HEK293 (cell line): ENCODE data around the gene ABTB2.

Source experiments
- CTCF ChIP-seq: fragments of 450-650 bp; formaldehyde crosslinking; IDR thresholded peaks from 2 replicates; pipeline ENCODE4 v1.5.1; 2016; ENCODE audit warnings: missing biosample characterization, missing genetic modification characterization
- REST ChIP-seq: fragments of 450-650 bp; formaldehyde crosslinking; IDR thresholded peaks from 2 replicates; pipeline ENCODE4 v1.5.1; 2016; ENCODE audit warnings: missing biosample characterization, missing genetic modification characterization
- ZBTB17 ChIP-seq: fragments of 450-650 bp; formaldehyde crosslinking; IDR thresholded peaks from 2 replicates; pipeline ENCODE4 v1.5.1; 2016; ENCODE audit warnings: missing biosample characterization, missing genetic modification characterization
- ZNF133 ChIP-seq: fragments of 450-650 bp; formaldehyde crosslinking; IDR thresholded peaks from 2 replicates; pipeline ENCODE4 v1.5.1; 2016; ENCODE audit warnings: missing biosample characterization, missing genetic modification characterization
- ZNF16 ChIP-seq: fragments of 450-650 bp; formaldehyde crosslinking; IDR thresholded peaks from 2 replicates; pipeline ENCODE4 v1.5.1; 2016; ENCODE audit warnings: low read depth, missing biosample characterization, missing genetic modification characterization

- TF ChIP-seq CTCF: no peak
- no peak for TF ChIP-seq ZBTB17 (tag by site-specific recombination)
- no peak for TF ChIP-seq ZNF16 (tag by site-specific recombination)
- no peak for TF ChIP-seq REST (tag by site-specific recombination)
- TF ChIP-seq ZNF133 (tag by site-specific recombination): no peak
Measured at GRCh38 chr11:34209809-34210208, 148.0 kb downstream of the ABTB2 start.
